GM12874 (cell line): Measurements from ENCODE around the gene DUSP10.

Experiments used
- TF ChIP-seq, protein P1 (sequence below): IDR thresholded peaks from 2 replicates; pipeline ENCODE4 v1.5.1; 2011; ENCODE audit warnings: low read depth, mild to moderate bottlenecking, control low read depth, low read length, moderate library complexity; ENCODE audit not compliant: insufficient read depth

The DUSP10 gene

DNA sequence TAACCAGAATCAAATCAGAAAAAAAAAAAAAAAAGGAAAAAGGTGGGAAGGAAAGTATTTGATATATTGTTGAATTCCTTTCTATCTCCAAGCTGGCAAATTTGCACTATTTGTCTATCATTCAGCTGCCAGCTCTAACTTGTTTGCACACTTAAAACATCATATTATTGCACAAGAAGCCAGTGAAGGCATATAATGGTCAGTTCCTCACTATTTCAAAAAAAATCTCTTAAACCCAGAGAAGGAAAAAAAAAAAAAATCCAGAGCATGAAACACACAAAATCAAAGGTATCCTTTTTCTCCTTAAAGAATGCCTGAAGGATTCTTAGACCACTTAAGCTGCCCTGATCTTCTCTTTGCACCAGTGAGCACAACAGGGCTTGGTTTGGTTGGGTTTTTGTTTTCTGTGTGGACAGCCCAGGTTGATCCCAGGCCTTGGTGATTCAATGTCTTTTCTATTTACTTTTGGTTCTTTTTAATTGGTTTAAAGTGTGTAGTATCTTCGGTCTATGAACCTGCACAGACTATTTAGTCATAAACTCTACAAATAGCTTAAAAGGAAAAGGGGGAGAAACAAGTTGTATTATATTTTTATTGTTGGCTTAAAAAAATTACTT lies 40.2 kb downstream of the DUSP10 start:
- TF ChIP-seq, protein P1, sequence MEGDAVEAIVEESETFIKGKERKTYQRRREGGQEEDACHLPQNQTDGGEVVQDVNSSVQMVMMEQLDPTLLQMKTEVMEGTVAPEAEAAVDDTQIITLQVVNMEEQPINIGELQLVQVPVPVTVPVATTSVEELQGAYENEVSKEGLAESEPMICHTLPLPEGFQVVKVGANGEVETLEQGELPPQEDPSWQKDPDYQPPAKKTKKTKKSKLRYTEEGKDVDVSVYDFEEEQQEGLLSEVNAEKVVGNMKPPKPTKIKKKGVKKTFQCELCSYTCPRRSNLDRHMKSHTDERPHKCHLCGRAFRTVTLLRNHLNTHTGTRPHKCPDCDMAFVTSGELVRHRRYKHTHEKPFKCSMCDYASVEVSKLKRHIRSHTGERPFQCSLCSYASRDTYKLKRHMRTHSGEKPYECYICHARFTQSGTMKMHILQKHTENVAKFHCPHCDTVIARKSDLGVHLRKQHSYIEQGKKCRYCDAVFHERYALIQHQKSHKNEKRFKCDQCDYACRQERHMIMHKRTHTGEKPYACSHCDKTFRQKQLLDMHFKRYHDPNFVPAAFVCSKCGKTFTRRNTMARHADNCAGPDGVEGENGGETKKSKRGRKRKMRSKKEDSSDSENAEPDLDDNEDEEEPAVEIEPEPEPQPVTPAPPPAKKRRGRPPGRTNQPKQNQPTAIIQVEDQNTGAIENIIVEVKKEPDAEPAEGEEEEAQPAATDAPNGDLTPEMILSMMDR: no peak

DNA sequence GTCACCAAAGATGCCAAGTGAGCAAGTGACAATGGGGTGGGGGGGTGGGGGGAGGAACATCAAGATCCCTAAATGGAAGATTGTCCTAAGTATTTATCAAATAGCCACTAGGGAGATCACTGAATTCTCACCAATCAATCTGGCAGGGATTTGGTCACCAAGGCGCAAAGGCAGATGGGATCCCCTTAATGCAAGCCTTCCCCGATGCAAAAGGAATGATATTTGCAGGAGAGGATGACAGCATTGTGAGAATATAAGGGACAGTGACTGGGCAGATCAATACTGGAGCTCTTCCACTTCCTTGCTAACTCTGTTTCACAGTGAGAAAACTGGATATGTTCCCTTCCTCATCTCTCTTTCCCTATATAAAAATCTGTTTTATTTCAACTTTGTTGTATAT lies 40.9 kb downstream of the DUSP10 start:
- TF ChIP-seq, protein P1: no peak

DNA sequence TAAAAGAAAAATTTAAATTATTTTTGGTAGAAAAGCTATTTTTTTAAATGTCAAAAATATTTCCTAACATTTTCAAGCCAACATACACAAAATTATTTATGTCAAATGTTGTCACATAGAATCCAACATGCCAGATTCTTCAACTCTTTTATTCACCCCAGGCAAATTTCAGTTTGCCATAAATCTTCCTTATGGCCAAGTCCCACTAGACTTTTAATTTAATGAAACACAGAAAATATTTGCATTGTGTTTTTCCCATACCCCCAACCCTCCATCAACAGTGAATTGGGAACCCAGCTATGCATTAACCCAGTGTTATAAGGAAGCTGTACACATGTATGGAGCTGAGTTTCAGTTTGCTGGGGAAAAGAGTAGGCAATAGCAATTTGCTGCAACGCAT lies 41.4 kb downstream of the DUSP10 start:
- TF ChIP-seq, protein P1: no peak

DNA sequence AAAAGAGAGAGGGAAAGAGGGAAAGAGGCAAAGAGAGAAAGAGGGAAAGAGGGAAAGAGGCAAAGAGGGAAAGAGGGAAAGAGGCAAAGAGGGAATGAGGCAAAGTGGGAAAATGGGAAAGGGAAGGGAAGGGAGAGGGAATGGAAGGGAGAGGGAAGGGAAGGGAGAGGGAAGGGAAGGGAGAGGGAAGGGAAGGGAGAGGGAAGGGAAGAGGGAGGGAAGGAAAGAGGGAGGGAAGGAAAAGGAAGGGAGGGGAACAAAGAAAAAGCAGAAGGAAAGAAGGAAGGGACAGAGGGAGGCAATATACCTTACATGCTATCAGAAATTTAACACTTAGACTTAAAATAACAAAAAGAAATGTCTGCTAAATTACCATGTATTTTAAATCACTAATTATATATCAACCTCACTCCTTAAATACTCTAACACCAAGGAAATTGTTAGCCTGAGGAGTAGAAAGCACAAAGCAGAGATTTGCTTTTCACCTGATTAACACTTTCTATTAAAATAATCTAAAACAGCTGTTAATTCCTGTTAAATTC lies 41.8 kb downstream of the DUSP10 start:
- TF ChIP-seq, protein P1: no peak

DNA sequence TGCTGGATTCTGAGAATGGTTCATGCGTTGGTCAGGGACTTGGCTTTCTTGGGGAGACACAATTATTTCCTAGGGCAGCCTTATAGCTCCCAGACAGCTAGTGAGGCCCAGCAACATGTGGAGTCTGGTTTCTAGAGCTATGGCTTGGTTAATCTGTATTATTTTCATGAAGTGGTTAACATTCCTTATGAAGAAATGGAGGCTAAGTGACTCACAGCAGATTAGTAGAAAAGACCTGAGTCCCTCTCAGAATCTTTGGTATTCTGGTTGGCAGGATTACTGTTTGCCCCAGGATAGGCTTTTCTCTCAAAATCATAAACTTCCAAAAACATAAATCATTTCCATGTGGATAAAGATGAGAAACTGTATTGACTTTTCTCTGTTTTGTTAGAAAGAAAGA lies 42.3 kb downstream of the DUSP10 start:
- TF ChIP-seq, protein P1: no peak

DNA sequence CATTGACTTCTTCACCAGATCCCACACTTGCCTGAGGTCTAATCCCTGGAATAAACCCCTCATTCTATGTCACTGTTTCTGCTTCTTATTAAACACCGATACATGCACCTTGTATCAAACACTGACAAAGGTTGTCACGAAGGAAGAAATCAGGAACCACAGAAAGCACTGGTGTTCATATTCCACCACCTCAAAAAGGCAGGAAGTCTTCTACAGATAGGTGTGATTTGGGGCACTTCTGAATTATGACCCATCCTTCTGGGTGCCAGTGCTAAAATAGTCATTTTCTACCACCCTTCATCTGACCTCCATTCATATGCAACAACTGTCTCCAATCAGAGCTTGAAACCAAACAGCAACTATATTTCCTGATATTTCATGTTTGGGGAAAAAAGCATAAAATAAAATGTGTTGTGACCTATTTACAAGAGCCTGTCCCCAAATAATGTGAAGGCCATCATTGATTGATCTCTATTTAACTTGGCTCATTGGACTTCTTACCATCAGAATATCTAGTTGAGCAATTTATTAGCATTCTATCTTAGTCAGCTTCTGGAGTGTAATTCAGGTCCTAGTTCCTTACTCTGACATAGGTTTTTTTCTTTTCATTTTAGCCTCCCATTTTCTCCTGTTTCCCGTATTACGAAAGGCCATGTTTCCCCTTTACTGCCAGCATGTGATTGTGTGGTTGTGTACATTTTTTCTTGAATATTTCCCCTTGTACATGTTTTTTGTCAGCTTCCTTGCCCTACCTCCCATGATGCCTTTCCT lies 43.1 kb downstream of the DUSP10 start:
- TF ChIP-seq, protein P1: no peak

DNA sequence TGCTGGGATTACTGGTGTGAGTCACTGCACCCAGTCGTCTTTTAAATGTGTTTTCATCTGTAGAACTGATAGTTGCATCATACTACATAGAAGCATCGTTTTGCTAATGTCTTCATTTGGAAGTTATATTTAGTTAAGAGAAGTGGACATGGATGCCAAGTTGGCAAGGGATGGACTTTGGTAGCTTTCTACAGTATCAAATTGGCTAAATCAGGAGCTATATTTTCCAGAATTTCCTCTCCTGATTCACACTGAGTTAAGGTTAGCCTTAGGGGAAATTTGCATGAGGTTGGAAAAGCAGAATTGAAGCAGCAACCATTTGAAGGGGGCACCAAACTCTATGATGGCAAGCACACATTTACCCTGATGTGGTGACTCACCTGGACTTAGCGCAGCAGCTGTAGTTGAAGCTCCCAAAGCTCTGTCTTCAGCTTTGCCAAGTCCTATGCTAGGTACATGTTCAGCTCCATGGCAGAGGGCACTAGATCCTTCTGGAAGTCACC lies 43.9 kb downstream of the DUSP10 start:
- TF ChIP-seq, protein P1: no peak
